HUES64 (cell line): Measurements from ENCODE around the gene LRIT1.

Experiments
- H3K27ac ChIP-seq: 2 replicates; pipeline ENCODE4 v1.7.0; 2013; ENCODE audit warnings: low read depth, low read length, inconsistent platforms
- H3K27me3 ChIP-seq: 2 replicates; pipeline ENCODE4 v1.6.1; 2013; ENCODE audit warnings: mild to moderate bottlenecking, low read length; ENCODE audit not compliant: insufficient read depth
- H3K36me3 ChIP-seq: 2 replicates; pipeline ENCODE4 v1.6.1; 2013; ENCODE audit warnings: mild to moderate bottlenecking, low read length; ENCODE audit not compliant: insufficient read depth
- H3K4me1 ChIP-seq: 2 replicates; pipeline ENCODE4 v1.6.1; 2013; ENCODE audit warnings: mild to moderate bottlenecking, low read length, moderate library complexity; ENCODE audit not compliant: insufficient read depth
- H3K4me3 ChIP-seq: 2 replicates; pipeline ENCODE4 v1.5.1; 2013; ENCODE audit warnings: mild to moderate bottlenecking, low read length, moderate library complexity
- H3K9ac ChIP-seq: 2 replicates; pipeline ENCODE4 v1.6.1; 2013; ENCODE audit warnings: mild to moderate bottlenecking, low read depth, low read length
- H3K9me3 ChIP-seq: 2 replicates; pipeline ENCODE4 v1.6.1; 2013; ENCODE audit warnings: low read depth, low read length; ENCODE audit not compliant: insufficient read depth
- WGBS: fragments of 150-250, 120-280 bp; methylation state at CpG from one replicate; pipeline ENCODE4 v1.1.7; 2013; ENCODE audit warnings: missing lambda C conversion rate; 5-methylcytosine and 5-hydroxymethylcytosine counted together

Gene LRIT1

GRCh38 chr10:84248794-84249193 is 7.4 kb upstream of the LRIT1 start:
- no peak overlapping the region for H3K27ac ChIP-seq
- no peaks in the 10 kb centered on the region for H3K27me3 ChIP-seq
- 93% methylated on average over 12 of the region's 12 CpGs for WGBS
- no peaks in the 10 kb centered on the region for H3K4me1 ChIP-seq
- H3K9ac ChIP-seq = no peak overlapping the region
- H3K4me3 ChIP-seq = no peak overlapping the region
- no peaks in the 10 kb centered on the region for H3K9me3 ChIP-seq
- no peaks in the 10 kb centered on the region for H3K36me3 ChIP-seq

- WGBS = 91% methylated on average over 6 of the region's 6 CpGs
- H3K9me3 ChIP-seq = no peaks in the 10 kb centered on the region
- H3K27ac ChIP-seq = no peak overlapping the region
- H3K36me3 ChIP-seq = no peaks in the 10 kb centered on the region
- no peaks in the 10 kb centered on the region for H3K4me1 ChIP-seq
- no peak overlapping the region for H3K9ac ChIP-seq
- H3K4me3 ChIP-seq = no peak overlapping the region
- H3K27me3 ChIP-seq = no peaks in the 10 kb centered on the region
Measured at GRCh38 chr10:84247496-84247895, 6.2 kb upstream of the LRIT1 start.

GRCh38 chr10:84244651-84245270 is 3.4 kb upstream of the LRIT1 start, which contains the start of gene RGR:
TSS of gene RGR (plus strand) at chr10:84245053. CDS start at chr10:84245091, 38 bp downstream.
- no peak within 1 kb of the TSS for H3K9ac ChIP-seq
- no peaks in the 10 kb centered on the region for H3K4me1 ChIP-seq
- H3K27ac ChIP-seq = no peak within 1 kb of the TSS
- WGBS = 87% methylated on average over 9 of the region's 9 CpGs
- no peaks in the 10 kb centered on the region for H3K9me3 ChIP-seq
- H3K4me3 ChIP-seq = no peak within 1 kb of the TSS
- H3K36me3 ChIP-seq = no peaks in the 10 kb centered on the region
- no peaks in the 10 kb centered on the region for H3K27me3 ChIP-seq

GRCh38 chr10:84243759-84244158 is 2.4 kb upstream of the LRIT1 start:
- H3K9ac ChIP-seq = no peak overlapping the region
- no peak overlapping the region for H3K4me3 ChIP-seq
- no peaks in the 10 kb centered on the region for H3K27me3 ChIP-seq
- no peaks in the 10 kb centered on the region for H3K36me3 ChIP-seq
- H3K27ac ChIP-seq = no peak overlapping the region
- H3K4me1 ChIP-seq = no peaks in the 10 kb centered on the region
- WGBS = 91% methylated on average over 3 of the region's 3 CpGs
- H3K9me3 ChIP-seq = no peaks in the 10 kb centered on the region

- 92% methylated on average over 2 of the region's 3 CpGs for WGBS
Measured at GRCh38 chr10:84238909-84239308, 2.4 kb downstream of the LRIT1 start.

GRCh38 chr10:84237199-84238051 is 3.9 kb downstream of the LRIT1 start:
- peaks cover 10% of the 10 kb centered on the region; the same call in 1 of the 2 replicates for H3K27me3 ChIP-seq
- no peak overlapping the region for H3K9ac ChIP-seq
- H3K36me3 ChIP-seq = no peaks in the 10 kb centered on the region
- 84% methylated on average over 52 of the region's 52 CpGs for WGBS
- no peaks in the 10 kb centered on the region for H3K4me1 ChIP-seq
- H3K4me3 ChIP-seq = no peak overlapping the region
- H3K27ac ChIP-seq = no peak overlapping the region
- H3K9me3 ChIP-seq = no peaks in the 10 kb centered on the region

More at GRCh38 chr10:84238909-84239308, 2.4 kb downstream of the LRIT1 start:
- no peak overlapping the region for H3K4me3 ChIP-seq
- H3K36me3 ChIP-seq = no peaks in the 10 kb centered on the region
- no peak overlapping the region for H3K9ac ChIP-seq
- H3K4me1 ChIP-seq = no peaks in the 10 kb centered on the region
- H3K27ac ChIP-seq = no peak overlapping the region
- peaks cover 10% of the 10 kb centered on the region; the same call in 1 of the 2 replicates for H3K27me3 ChIP-seq
- H3K9me3 ChIP-seq = no peaks in the 10 kb centered on the region

GRCh38 chr10:84236807-84237198 is 4.5 kb downstream of the LRIT1 start:
- H3K9ac ChIP-seq = no peak overlapping the region
- H3K36me3 ChIP-seq = no peaks in the 10 kb centered on the region
- 94% methylated on average over 6 of the region's 6 CpGs for WGBS
- peaks cover 10% of the 10 kb centered on the region; the same call in 1 of the 2 replicates for H3K27me3 ChIP-seq
- no peaks in the 10 kb centered on the region for H3K9me3 ChIP-seq
- no peaks in the 10 kb centered on the region for H3K4me1 ChIP-seq
- no peak overlapping the region for H3K27ac ChIP-seq
- H3K4me3 ChIP-seq = no peak overlapping the region

- Histone ChIP-seq H3K27me3 (peaks cover 10% of the 10 kb centered on the region; the same call in 1 of the 2 replicates), H3K9me3 (no peaks in the 10 kb centered on the region), H3K4me1 (no peaks in the 10 kb centered on the region), H3K36me3 (no peaks in the 10 kb centered on the region), H3K4me3 (no peak overlapping the region), H3K27ac (no peak overlapping the region), H3K9ac (no peak overlapping the region)
- 84% methylated on average over 3 of the region's 4 CpGs for WGBS
Measured at GRCh38 chr10:84235096-84235495, 6.2 kb downstream of the LRIT1 start.

GRCh38 chr10:84234479-84234878 is 6.9 kb downstream of the LRIT1 start:
- Histone ChIP-seq H3K4me3 (no peak overlapping the region), H3K4me1 (no peaks in the 10 kb centered on the region), H3K9me3 (no peaks in the 10 kb centered on the region), H3K27me3 (peaks cover 10% of the 10 kb centered on the region; the same call in 1 of the 2 replicates), H3K27ac (no peak overlapping the region), H3K36me3 (no peaks in the 10 kb centered on the region), H3K9ac (no peak overlapping the region)
- WGBS = 92% methylated on average over 4 of the region's 4 CpGs

- H3K27ac ChIP-seq = no peak overlapping the region
- H3K9me3 ChIP-seq = no peaks in the 10 kb centered on the region
- no peak overlapping the region for H3K9ac ChIP-seq
- no peaks in the 10 kb centered on the region for H3K4me1 ChIP-seq
- WGBS = 91% methylated on average over 4 of the region's 4 CpGs
- H3K27me3 ChIP-seq = peaks cover 10% of the 10 kb centered on the region; the same call in 1 of the 2 replicates
- H3K4me3 ChIP-seq = no peak overlapping the region
- no peaks in the 10 kb centered on the region for H3K36me3 ChIP-seq
Measured at GRCh38 chr10:84233940-84234339, 7.4 kb downstream of the LRIT1 start.

- Histone ChIP-seq H3K9ac (no peak overlapping the region), H3K36me3 (no peaks in the 10 kb centered on the region), H3K4me1 (no peaks in the 10 kb centered on the region), H3K4me3 (no peak overlapping the region), H3K27ac (no peak overlapping the region), H3K27me3 (peaks cover 6% of the 10 kb centered on the region; the same call in 1 of the 2 replicates), H3K9me3 (no peaks in the 10 kb centered on the region)
- 89% methylated on average over 10 of the region's 10 CpGs for WGBS
Measured at GRCh38 chr10:84232376-84232775, 9.0 kb downstream of the LRIT1 start.
